ENCODE data around the gene ZNF474.
"Not testable (repeated sequence)": the region's sequence is repeated elsewhere in the genome, so short reads cannot be mapped to it uniquely, and the experiment has no call there.

The ZNF474 gene

GRCh38 chr5:122129306-122129705 lies at the start of gene ZNF474:
Gene ZNF474 (plus strand): TSS chr5:122129546. CDS start chr5:122151991, 22,445 bp downstream.
- peak; percentile 76 for DNase-seq

GRCh38 chr5:122081541-122081940 lies 47.8 kb upstream of the ZNF474 start:
- DNase-seq = no peak

- no peak for DNase-seq
Observed at GRCh38 chr5:122083535-122083934, 45.8 kb upstream of the ZNF474 start.

- DNase-seq = no peak
Observed at GRCh38 chr5:122085041-122085440, 44.3 kb upstream of the ZNF474 start.

- DNase-seq = no peak
Observed at GRCh38 chr5:122089096-122090013, 40.0 kb upstream of the ZNF474 start.

GRCh38 chr5:122091936-122092600 lies 37.3 kb upstream of the ZNF474 start:
- no peak for DNase-seq

- no peak for DNase-seq
Observed at GRCh38 chr5:122093415-122094180, 35.7 kb upstream of the ZNF474 start.

GRCh38 chr5:122094251-122094650 lies 35.1 kb upstream of the ZNF474 start:
- DNase-seq = not testable (repeated sequence)

- DNase-seq = no peak
Observed at GRCh38 chr5:122095158-122095557, 34.2 kb upstream of the ZNF474 start.

GRCh38 chr5:122097391-122097790 lies 32.0 kb upstream of the ZNF474 start:
- DNase-seq = no peak

GRCh38 chr5:122099060-122099790 lies 30.1 kb upstream of the ZNF474 start:
- no peak for DNase-seq

GRCh38 chr5:122101636-122102285 lies 27.6 kb upstream of the ZNF474 start:
- no peak for DNase-seq

GRCh38 chr5:122102825-122103224 lies 26.5 kb upstream of the ZNF474 start:
- no peak for DNase-seq

GRCh38 chr5:122105909-122106308 lies 23.4 kb upstream of the ZNF474 start:
- DNase-seq = no peak

- no peak for DNase-seq
Observed at GRCh38 chr5:122107016-122107415, 22.3 kb upstream of the ZNF474 start.

- no peak for DNase-seq
Observed at GRCh38 chr5:122110987-122111386, 18.4 kb upstream of the ZNF474 start.

- peak; percentile 47 for DNase-seq
Observed at GRCh38 chr5:122111460-122111859, 17.9 kb upstream of the ZNF474 start.

- no peak for DNase-seq
Observed at GRCh38 chr5:122112063-122112462, 17.3 kb upstream of the ZNF474 start.

- no peak for DNase-seq
Observed at GRCh38 chr5:122112733-122113558, 16.4 kb upstream of the ZNF474 start.

GRCh38 chr5:122114501-122114900 lies 14.8 kb upstream of the ZNF474 start:
- DNase-seq = no peak

GRCh38 chr5:122118356-122118948 lies 10.9 kb upstream of the ZNF474 start:
- no peak for DNase-seq
